SKM-1 (cell line): Measurements from ENCODE around the gene LIPN.

ENCODE experiments used
- DNase-seq: peaks from one replicate; lab custom pipeline; 2025; ENCODE audit not compliant: unreplicated experiment; lab: John Stamatoyannopoulos, UW

The LIPN gene

DNA sequence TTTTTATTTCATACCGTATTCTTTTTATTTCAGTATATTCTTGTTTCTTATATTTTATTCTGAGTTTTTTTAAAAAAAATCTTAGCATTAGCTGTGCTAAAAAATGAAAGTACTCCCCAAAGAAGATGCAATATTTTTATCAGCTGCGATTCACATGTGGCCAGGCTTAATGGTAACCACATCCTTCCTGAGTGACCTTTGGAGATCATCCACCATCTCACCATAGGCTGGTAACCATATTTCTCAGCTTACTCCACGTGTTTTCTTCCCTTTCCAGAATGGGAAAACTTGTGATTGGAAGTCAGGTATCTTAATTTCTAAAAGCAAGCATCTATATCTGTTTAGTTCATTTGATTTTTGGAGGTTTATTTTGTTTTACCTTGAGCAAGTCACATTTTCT is 23.9 kb downstream of the LIPN start:
- no peak for DNase-seq

DNA sequence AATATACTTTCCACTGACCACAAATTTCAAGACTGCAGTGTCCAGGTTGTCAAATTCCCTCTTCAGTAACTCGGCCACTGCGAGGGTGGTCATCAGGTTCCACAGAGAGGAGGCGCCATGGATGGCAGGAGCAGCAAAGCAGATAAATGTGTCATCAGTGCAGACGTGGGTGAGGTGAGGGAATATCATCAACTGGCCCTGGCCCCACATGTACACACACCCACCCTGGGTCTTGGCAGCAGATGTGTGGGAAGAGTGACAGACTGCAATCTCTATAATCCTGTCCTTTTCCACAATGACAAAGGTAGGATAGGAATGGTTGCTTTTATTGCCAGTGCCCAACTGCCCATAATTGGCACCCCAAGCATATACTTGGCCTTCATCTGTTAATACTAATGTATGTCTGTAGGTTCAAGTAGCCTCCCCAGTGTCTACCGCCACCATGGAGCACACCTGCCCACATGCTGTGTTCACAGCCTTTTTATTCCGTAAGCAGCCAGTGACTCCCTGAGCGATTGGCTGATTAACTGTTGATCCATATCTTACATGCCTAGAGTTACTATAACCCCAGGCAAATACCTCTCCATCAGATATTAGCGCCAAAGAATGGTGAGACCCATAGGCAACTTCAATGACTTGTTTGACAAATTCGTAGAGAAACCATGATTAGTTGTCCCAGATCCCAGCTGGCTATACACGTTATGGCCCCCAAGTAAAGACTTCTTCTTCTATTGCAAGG is 26.4 kb downstream of the LIPN start:
- DNase-seq, result no peak

- DNase-seq, result no peak
These were observed 27.6 kb downstream of the LIPN start for GRCh38 chr10:88787463-88787862.

GRCh38 chr10:88788924-88789323 is 29.1 kb downstream of the LIPN start:
- DNase-seq, result no peak

DNA sequence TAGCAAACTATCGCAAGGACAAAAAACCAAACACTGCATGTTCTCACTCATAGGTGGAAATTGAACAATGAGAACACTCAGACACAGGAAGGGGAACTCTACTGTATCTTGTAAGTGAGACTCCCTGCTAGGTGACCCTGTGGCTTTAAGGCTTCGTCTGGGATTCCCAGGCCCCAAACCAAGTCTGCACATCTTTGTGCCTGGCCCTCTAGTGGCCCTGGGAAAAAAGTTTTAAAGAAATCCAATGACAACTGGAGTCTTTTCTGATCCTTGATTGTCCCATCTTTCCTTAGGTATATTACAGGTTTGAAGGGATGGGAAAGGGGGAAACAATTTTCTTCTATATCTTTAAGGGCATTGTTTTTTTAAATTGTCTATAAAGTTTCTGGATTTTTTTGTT is 32.1 kb downstream of the LIPN start:
- DNase-seq, result no peak

DNA sequence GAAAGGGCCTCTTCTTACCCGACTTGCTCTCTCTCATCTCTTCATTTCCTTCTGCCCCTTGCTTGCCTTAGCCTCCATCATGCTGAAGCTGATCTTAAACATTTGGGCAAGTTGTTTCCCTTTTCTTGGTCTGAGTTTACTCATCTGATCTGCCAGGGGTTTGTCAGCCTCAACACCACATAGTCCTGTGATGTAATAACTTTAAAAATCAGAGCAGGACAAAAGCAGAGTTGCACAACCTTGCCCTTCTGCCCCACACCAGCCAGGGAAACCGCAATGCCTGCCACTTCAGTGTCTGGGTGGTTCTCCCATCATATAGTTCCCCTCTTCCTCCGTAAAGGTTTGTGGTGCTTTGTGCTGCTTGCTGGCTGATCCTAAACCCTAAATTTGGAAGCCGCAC is 32.8 kb downstream of the LIPN start:
- DNase-seq, result peak; percentile 94

- DNase-seq, result no peak
These were observed 34.0 kb downstream of the LIPN start for GRCh38 chr10:88793712-88794299.

GRCh38 chr10:88794731-88795130 is 34.9 kb downstream of the LIPN start:
- DNase-seq, result no peak

- DNase-seq, result no peak
These were observed 40.6 kb downstream of the LIPN start for GRCh38 chr10:88800152-88801125.

DNA sequence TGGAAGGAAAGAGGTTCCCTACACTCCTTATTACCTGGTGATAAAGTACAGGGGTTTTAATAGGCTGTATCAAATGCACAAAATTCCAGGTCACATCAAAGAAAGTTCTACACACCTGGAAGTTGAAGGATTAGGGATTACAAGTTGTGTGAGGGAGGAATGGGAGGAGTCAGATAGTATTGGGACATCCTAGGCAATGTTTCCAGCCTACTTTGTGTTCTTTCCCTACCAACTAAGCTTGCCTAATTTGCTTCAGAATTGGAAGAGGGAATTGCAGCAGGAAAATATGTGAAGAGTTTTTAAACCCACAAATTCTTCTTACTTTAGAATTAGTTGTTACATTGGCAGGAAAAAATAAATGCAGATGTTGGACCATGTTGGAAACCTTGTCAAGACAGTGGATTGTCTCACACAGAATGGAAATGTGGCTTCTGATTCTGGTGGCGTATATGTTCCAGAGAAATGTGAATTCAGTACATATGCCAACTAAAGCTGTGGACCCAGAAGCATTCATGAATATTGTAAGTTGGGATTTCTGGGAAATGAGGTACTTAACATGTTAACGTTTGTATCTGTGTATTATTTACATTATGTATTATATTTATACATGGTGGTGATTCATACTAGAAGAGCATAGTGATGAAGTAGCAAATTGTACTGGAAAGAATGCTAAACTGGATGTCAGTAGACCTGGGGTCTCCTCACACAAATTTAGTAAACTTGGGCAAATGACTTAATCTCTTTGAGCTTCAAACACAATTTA is 42.9 kb downstream of the LIPN start, which contains the start of gene LIPM:
Gene LIPM (plus strand): TSS at position 208 of the 763 bp plus-strand sequence. CDS start 167 bp downstream, at position 375.
- DNase-seq, result no peak

GRCh38 chr10:88803641-88804040 is 43.8 kb downstream of the LIPN start:
- DNase-seq, result no peak

GRCh38 chr10:88804083-88804812 is 44.4 kb downstream of the LIPN start:
- no peak for DNase-seq

GRCh38 chr10:88805361-88805760 is 45.5 kb downstream of the LIPN start:
- DNase-seq, result no peak

DNA sequence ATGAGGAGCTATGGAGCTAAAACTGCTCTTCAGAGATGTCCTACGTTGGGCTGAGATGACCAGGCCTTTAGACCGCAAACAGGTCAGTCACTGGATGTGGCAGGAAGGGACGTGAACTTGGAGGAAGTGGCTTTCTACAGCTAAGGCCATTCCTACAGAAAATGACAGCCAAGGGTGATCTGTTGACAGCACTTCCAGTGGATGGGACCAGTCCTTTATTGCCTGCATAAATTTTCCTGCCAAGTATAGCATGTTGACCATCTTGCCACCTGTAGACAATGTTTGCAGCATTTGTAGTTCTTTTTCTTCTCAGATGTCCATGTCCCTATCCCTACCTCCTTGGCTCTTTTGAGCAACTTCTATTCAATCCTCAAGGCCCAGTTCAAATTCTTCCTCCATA is 46.1 kb downstream of the LIPN start:
- DNase-seq, result no peak

DNA sequence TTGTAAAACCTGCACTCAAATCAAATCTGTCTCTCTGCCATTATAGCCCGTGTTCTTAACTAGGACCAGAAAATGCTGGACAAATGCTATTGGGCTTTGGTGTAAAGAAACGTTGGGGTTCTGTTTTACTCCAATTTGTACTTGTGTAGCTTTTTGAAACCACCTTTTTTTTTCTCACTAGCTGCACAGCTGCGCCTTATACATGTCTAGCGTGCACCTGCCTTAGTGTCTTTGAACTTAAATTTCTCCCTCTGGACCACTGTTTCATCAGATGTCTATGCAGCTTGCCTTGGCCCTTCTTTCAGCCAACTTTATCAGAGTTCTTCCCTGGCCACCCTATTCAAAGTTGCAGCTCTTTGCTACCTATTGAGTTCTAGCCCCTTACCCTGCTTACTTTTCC is 49.8 kb downstream of the LIPN start:
- no peak for DNase-seq

DNA sequence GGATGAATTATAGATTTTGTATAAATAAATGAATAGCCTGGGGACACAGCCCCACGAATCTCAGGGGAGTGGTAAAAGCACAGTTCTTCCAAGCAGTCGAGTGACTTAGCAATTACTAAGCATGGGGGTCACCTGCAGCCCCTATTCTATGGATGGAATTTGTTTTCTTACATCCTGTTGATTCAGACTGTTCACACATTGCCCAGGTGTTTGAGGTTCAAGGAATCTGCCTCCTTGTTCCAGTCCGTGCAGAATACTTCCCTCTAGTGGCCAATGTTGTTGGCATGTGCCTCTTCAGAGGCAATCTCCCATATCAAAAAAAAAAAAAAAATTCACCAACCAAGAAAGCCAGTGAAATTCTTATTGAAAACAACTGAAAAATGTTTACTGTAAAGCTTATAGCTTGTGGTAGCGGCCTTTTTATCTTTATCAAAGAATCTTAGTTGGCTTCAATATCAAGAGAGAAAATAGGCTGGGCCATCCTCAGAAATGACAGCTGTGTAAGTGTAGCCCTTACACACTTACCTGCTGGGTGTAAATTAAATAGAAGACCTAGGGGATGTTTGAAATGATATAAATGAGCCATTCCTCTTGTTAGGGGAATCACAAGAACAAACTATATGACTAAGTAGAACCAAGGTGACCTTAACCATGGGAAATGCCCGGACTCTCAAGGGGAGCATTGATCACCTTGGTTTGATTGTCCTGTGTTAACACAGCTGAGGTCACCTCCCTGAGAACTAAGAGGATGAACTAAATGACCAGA is 50.6 kb downstream of the LIPN start:
- peak; percentile 9 for DNase-seq

- DNase-seq, result no peak
These were observed 53.4 kb downstream of the LIPN start for GRCh38 chr10:88813200-88813599.

DNA sequence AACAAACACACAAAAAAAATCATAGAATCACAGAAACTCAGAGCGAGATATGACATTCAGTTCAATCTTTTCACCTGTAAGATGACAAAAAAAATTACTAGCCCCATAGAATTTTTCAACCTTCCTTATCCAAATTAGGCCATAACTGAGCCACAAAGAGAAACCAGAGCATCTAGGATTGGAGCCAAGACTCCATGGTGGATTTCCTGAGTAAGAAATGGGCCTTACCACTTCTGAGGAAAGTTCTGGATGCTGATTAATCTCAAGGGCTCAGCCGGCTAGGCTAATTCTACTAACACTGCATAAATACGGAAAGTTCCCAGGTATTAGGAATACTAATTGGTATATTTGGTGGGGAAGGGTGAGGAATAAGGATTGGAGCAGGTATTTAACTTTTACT is 59.5 kb downstream of the LIPN start:
- no peak for DNase-seq

DNA sequence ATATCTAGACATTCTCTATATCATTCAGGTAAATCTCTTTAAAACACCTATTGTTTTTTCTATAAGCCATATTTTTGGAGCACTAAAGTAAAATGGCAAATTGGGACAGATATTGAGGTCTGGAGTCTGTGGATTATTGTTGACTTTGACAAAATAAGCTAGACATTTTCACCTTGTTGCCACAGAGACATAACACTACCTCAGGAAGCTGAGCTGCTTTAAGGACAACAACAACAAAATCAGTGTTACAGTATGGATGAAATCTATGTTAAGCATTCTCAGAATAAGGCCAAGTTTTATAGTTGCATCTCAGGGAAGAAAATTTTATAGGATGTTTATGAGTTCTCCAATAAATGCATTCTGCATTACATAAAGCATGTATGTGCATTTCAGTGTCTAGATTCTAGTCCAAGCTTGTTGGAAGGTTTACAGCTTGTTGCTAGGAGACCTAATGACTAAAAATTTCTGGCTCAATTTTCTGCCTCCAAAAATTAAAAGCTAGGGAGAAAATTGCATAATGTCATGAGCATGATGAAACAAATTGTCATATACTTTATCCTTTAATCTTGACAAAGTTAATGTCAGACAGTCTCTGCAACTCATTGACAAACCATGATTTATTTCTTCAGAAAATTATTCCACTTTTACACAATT is 61.1 kb downstream of the LIPN start:
- no peak for DNase-seq
